ENCODE results near the gene SLC44A1.

SLC44A1 gene

GRCh38 chr9:105432247-105432842, 187.9 kb downstream of the SLC44A1 start:
- no peak for DNase-seq (ENCODE audit: low read depth)

DNA sequence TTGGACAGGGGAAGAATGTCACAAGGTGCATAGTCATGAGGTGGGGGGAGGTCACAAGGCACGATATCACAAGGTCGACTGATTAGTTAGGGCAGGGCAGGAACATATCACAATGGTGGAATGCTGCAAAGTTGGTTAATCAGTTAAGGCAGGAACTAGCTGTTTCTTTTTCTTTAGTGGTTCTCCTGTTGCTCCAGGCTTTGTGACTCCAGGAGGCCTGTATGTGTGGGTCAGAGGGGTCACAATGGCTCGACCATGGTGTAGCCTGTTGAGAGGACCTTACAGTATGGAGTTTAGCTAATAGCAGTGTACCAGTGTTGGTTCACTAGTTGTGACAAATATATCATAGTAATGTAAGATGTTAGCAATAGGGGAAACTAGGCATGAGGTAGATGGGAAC, 191.0 kb downstream of the SLC44A1 start:
- DNase-seq (ENCODE audit: low read depth): no peak

- no peak for DNase-seq (ENCODE audit: low read depth)
Measured at GRCh38 chr9:105436783-105437182, 192.3 kb downstream of the SLC44A1 start.

- DNase-seq (ENCODE audit: low read depth): no peak
Measured at GRCh38 chr9:105437704-105438103, 193.3 kb downstream of the SLC44A1 start.

DNA sequence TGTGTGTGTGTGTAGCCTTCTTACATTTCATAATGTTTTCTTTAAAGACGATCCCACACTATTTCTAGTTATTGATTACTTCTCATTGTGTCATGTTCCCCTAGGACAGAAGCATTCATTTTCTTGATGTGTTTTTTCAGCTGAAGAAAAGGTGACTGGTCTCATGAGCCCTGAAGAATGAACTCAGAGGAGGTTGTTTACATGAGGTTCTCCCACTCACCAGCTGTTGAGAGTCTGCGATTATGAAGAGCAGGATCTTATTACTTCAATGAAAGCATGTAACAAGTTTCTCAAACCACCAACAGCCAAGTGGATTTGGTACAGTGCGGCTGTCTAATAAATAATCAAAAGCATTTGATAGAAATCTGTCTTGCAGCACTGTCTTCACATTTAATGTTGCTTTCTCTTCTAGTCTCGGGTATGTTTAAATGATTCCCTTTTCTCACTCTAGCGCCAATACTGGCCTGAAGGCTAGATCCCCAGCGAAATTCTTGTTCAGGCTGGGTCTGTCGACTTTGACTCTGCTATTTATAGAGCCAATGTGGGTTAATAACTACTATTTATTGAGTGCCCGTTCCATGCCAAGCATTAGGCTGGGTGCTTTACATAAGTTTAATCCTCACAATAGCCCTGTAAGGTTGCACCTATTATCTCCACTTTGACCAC, 193.8 kb downstream of the SLC44A1 start:
- DNase-seq (ENCODE audit: low read depth): no peak

DNA sequence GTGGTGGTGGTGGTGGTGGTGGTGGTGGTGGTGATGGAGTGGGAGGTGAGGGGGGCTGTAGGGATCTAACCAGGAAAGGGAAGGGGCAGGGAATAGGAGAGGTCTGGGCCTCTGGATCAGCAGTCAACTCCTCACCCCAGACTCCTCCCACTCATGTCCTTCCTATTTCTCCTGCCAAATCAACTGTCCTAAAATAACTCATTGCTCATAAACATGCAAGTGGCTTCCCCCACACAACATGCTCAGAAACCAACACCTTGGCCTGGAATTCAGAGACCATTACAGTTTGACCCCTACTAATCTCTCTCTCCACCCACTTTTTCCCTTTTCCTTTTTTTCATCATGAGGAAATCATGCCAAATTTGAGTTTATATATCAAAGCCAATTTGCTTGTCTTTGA, 195.0 kb downstream of the SLC44A1 start:
- no peak for DNase-seq (ENCODE audit: low read depth)

DNA sequence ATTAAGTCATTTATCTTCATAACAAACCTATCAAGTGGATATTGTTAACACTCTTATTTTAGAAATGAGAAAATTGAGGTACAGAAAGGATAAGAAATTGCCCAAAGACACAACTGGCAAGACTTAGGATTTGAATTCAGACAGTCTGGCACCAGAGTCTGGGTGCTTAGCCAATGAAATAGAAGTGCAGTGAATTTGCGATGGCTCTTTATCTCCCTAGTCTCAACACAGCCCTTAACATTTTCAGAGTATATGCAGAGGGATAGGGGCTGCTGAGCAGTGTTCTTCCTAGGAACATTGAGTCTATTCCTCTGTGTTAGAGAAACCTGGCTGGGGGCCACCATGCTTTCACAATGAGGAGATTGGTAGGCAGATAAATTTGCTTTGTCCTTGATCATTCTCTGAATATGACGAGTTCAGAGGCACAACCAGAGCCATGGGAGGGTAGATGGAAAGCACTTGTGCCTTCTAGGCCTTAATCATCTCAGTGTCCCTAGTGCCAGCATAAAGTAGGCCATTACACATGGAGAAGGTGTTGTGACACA, 197.2 kb downstream of the SLC44A1 start:
- no peak for DNase-seq (ENCODE audit: low read depth)

DNA sequence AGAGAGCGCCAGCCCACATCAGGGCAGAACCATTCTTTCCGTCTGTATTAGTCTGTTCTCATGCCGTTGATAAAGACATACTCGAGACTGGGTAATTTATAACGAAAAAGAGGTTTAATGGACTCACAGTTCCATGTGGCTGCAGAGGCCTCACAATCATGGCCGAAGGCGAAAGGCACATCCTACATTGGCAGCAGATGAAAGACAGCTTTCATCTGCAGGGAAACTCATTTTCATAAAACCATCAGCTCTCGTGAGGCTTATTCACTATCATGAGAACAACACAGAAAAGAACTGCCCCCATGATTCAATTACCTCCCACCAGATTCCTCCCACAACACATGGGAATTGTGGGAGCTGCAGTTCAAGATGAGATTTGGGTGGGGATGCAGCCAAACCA, 198.7 kb downstream of the SLC44A1 start:
- no peak for DNase-seq (ENCODE audit: low read depth)

DNA sequence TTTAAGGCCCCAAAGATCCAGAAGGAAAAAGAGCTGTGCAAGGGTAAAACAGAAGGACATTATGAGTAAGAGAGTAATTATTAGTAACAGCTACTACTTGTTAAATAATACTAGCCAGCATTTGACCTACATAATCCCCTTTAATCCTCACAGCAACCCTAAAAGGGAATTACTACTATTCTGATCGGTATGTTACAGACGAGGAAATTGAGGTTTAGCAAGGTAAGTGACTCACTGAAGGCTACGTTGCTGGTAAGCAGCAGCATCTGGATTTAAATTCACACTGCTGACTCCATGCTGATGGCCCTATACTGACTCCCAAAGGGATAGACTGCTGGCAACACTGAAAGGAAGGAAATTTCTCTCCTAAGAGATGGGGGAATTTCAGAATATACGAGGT, 199.7 kb downstream of the SLC44A1 start:
- DNase-seq (ENCODE audit: low read depth): no peak

DNA sequence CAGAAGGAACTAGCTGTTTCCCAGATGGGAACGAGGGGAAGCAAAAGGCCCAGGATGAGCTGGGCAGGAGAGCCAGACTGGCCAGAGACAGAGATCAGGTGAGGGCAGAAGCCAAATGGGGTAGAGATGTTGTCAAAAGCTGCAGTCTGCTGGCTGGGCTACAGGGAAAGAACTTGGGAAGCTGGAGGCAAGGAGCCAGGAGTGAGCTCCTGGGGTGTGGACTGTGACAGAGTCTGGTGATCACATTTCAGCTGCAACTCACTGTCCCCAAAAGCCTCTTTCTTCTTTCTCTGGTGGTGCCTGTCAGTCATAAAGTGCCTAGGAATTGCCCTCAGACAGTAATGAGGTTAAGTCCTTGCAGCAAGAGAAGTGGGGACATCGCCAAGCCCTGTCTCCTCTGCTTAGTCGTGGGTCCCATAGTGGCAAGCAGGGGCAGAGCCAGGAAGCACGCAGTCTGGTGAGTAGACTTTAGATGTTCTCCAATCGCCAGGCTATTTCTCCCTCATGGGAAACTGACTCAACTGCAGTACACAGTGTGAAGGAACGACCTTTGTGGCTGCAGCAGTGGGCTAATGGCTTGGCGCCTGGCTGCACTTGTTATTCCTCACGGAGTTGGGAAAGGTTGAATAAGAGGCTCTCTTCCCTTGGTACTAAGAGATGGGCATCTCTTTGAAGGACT, 200.9 kb downstream of the SLC44A1 start:
- DNase-seq (ENCODE audit: low read depth): no peak

DNA sequence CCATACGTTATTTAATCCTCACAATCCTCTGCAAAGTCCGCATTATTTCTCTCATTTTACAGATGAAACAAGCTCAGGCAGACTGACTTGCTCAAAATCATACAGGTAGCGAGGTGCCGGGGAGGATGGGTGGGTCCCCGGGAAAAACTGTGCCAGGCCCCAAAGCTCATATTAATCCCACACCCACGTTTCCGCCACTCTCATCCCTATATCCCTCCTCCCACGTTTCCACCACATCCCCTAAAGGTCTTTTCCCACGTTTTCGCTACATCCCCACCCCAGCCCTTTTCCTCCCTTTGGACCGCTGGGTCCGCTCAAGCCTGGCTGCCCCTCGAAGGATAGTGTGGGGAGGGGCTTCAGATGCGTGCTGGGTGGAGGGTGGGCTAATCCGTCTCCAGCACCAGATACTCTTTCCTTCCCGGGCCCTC, 202.9 kb downstream of the SLC44A1 start:
- DNase-seq (ENCODE audit: low read depth): no peak

DNA sequence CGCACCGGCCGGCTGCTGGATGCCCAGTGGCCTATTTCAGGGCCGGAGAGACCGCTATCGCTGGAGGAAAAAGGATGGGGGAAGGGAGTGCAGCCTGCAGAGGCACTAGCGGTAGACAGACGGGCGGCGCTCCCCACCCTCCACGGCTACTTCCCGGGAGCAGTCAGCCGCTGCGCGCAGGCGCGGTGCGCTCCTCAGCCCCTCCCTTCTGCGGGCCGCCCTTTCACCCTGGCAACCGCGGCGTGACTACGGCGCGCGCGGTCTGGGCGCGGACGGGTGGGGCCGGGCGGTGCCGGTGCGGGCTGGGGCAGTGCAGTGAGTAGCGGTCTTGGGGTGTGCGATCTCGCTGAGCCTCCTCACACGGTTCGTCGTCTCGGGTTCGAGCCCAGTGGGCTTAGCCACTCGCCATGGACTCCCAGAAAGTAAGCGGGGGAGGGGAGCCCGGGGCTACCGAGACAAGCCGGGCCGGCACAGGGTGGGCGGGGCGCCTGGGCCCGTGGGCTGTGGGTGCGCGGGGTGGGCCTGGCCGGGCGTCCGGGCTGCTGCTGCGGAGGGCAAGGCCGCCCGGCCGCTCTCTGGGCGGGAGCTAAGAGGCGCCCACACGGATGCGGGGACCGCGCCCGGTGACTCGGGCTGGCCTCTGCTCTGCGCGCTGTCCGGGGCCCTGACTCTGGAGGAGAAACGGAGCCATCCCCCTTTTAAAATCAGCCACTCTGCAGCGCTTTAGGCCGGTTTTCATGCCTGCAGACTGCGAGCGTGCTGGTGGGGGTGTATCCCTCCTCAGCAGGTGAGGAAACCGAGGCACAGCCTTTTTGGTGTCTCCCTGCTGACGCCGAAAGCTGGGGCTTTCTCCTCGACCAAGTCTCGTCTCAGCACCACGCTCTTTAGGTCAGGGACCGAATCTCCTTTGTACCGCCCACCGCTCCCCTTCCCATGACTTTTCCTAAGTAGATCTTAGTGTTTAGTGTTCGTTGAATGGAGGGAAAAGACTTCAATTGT, 203.7 kb downstream of the SLC44A1 start, which contains the start of gene FSD1L:
FSD1L (plus strand) TSS at position 221 of the 999 bp plus-strand sequence; CDS start at position 408, 187 bp downstream.
- peak; percentile 47 for DNase-seq (ENCODE audit: low read depth)

DNA sequence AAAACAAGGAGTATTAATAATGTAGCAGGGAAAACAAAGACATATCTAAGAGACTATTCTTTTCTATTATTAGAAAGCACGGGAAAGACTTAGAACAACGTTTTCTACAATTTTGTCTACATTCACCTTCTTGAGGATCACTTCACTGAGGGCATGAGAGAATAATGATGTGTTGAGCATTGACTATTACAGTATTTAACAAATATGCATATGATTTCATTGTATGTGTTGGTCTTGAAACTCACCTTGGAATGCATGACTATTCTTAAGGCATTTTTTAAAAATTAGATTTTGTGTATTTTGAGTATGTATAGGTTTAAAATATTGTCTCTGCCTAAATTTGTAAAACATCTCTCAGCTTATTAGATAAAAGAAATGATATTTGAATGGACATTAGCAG, 204.6 kb downstream of the SLC44A1 start:
- no peak for DNase-seq (ENCODE audit: low read depth)

DNA sequence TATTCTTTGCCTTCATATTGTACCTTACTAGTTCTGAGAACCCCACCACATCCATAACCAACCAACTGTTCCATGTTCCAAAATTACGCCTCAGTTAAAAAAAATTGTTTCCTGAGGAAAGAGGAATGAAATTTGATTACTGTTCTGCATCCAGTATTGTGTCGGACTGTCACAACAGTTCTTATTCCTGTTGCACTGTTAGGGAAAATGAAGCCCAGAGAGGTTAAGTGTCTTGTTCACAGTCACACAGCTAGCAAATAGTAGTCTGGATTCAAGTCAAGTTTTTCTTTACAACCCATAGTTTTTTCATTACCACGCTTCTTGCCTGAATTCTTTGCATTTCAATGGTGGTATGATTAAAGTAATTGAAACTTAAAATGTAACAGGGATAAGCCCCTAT, 207.7 kb downstream of the SLC44A1 start:
- DNase-seq (ENCODE audit: low read depth): no peak

DNA sequence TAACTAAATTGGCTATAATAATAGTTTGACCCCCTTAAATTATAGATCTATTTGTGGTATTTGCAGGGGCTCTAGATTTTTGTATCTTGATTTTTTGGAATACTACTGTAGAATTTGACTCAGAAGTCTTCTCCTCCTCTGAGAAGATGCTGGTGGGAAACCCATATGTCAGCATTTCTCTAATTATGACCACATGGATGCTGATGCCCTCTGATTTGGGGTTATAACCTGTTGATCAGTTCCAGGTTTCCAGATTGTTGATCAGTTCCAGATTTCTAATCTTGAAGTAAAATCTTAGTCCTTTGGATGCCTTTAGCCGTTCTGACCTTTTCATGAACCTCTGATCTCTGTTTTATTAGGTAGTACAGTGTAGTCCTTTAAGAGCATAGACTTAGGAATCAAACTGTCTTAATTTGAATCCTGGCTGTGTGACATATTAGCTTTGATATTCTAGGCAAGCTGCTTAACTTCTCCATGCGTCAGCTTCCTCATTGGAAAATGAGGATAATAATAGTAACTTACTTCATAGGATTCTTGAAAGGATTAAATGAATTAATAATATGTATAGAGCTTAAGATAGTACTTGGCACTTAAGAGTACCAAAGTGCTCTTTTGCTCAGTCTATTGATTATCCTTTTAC, 211.5 kb downstream of the SLC44A1 start:
- no peak for DNase-seq (ENCODE audit: low read depth)

- DNase-seq (ENCODE audit: low read depth): no peak
Measured at GRCh38 chr9:105457560-105458294, 213.3 kb downstream of the SLC44A1 start.

- no peak for DNase-seq (ENCODE audit: low read depth)
Measured at GRCh38 chr9:105458404-105458803, 214.0 kb downstream of the SLC44A1 start.

DNA sequence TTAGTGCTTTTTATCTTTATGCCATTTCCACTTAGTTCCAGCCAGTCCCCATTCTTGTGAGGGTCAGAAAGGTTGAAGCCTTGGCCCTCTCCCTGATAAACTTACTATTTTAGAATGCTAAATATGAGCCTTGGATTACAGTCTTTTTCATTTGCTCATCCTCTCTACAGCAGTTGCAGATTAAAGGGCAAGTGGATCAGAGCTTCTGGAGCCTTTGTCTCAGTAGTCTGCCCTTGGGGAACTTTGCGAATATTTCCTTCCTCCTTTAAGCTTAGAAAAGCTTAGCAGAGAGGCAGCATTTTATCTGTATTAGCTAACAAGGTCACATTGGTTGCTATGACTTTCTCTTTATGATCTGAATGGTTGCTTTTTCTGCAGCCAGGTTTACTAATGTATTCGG, 214.9 kb downstream of the SLC44A1 start:
- DNase-seq (ENCODE audit: low read depth): no peak

DNA sequence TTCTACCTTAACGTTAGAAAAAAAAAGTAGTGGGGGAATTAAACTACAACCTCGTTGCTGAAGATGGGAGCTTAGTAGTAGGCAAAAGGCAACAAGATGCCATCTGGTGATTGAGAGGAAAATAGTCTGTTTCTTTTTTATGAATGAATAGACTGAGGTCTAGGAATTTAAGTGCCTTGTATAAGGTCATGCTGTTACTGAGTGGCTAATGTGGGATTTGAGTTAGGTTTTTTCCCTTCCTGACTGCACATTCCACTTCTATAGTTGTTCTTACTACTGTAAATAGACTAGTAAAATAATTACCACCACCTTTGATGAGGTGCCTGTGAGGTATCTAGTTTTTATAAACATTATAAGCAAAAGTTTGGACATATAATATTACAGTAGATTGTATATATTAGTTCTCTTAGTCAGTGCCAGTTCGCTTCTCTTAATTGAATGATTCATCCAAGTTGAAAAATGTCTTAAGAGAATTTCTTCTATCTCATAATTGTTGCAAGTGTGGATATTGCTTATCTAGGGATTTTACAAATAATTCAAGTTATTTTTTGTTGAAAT, 222.5 kb downstream of the SLC44A1 start:
- DNase-seq (ENCODE audit: low read depth): no peak

DNA sequence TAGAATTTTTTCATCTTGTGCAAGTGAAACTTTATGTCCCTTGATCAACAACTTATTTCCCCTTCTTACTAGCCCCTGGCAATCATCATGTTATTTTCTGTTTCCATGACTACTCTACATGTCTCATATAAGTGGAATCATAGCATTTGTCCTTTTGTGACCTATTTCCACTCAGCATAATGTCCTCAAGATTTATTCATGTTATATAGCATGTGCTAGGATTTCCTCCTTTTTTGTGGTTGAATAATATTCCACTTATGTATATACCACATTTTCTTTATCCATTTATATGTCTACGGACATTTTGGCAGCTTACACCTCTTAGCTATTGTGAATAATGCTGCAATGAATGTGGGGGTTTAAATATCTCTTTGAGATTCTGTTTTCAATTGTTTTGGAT, 224.4 kb downstream of the SLC44A1 start:
- no peak for DNase-seq (ENCODE audit: low read depth)
